Measurements from ENCODE around the gene PACS2.
"Not testable (repeated sequence)": the region's sequence is repeated elsewhere in the genome, so short reads cannot be mapped to it uniquely, and the experiment has no call there.

The PACS2 gene

GRCh38 chr14:105329411-105330150 lies 15.0 kb downstream of the PACS2 start:
- no peaks in the 10 kb centered on the region for H3K9me3 Mint-ChIP-seq
- no peak overlapping the region for H3K4me3 Mint-ChIP-seq
- H3K27ac Mint-ChIP-seq: no peak overlapping the region
- H3K27me3 Mint-ChIP-seq: no peaks in the 10 kb centered on the region
- peaks cover 18% of the 10 kb centered on the region for H3K4me1 Mint-ChIP-seq (ENCODE audit: low read depth)
- H3K36me3 Mint-ChIP-seq (ENCODE audit: low read depth): no peaks in the 10 kb centered on the region

- H3K4me1 Mint-ChIP-seq (ENCODE audit: low read depth): peaks cover 18% of the 10 kb centered on the region
- no peaks in the 10 kb centered on the region for H3K27me3 Mint-ChIP-seq
- H3K36me3 Mint-ChIP-seq (ENCODE audit: low read depth): no peaks in the 10 kb centered on the region
- no peak overlapping the region for H3K4me3 Mint-ChIP-seq
- no peaks in the 10 kb centered on the region for H3K9me3 Mint-ChIP-seq
- no peak overlapping the region for H3K27ac Mint-ChIP-seq
These were observed 15.9 kb downstream of the PACS2 start for GRCh38 chr14:105330491-105330895.

GRCh38 chr14:105331575-105332349 lies 17.2 kb downstream of the PACS2 start:
- H3K27ac Mint-ChIP-seq: peak overlapping the region; percentile 0

GRCh38 chr14:105332350-105332874 lies 17.9 kb downstream of the PACS2 start:
- Mint-ChIP-seq H3K27ac (no peak overlapping the region), H3K27me3 (no peaks in the 10 kb centered on the region), H3K9me3 (no peaks in the 10 kb centered on the region), H3K36me3 (ENCODE audit: low read depth) (no peaks in the 10 kb centered on the region), H3K4me3 (no peak overlapping the region), H3K4me1 (ENCODE audit: low read depth) (peaks cover 18% of the 10 kb centered on the region)

More at GRCh38 chr14:105331575-105332349, 17.2 kb downstream of the PACS2 start:
- Mint-ChIP-seq H3K27me3 (no peaks in the 10 kb centered on the region), H3K36me3 (ENCODE audit: low read depth) (no peaks in the 10 kb centered on the region), H3K4me1 (ENCODE audit: low read depth) (peaks cover 18% of the 10 kb centered on the region), H3K4me3 (no peak overlapping the region), H3K9me3 (no peaks in the 10 kb centered on the region)

- H3K27me3 Mint-ChIP-seq: no peaks in the 10 kb centered on the region
- no peaks in the 10 kb centered on the region for H3K9me3 Mint-ChIP-seq
- peaks cover 18% of the 10 kb centered on the region for H3K4me1 Mint-ChIP-seq (ENCODE audit: low read depth)
- no peak overlapping the region for H3K4me3 Mint-ChIP-seq
- H3K36me3 Mint-ChIP-seq (ENCODE audit: low read depth): no peaks in the 10 kb centered on the region
- H3K27ac Mint-ChIP-seq: no peak overlapping the region
These were observed 18.5 kb downstream of the PACS2 start for GRCh38 chr14:105333020-105333490.

GRCh38 chr14:105333613-105334364 lies 19.2 kb downstream of the PACS2 start:
- no peak overlapping the region for H3K27ac Mint-ChIP-seq
- peaks cover 14% of the 10 kb centered on the region for H3K4me1 Mint-ChIP-seq (ENCODE audit: low read depth)
- H3K4me3 Mint-ChIP-seq: no peak overlapping the region
- no peaks in the 10 kb centered on the region for H3K9me3 Mint-ChIP-seq
- no peaks in the 10 kb centered on the region for H3K27me3 Mint-ChIP-seq
- no peaks in the 10 kb centered on the region for H3K36me3 Mint-ChIP-seq (ENCODE audit: low read depth)

- Mint-ChIP-seq H3K27ac (no peak overlapping the region), H3K27me3 (no peaks in the 10 kb centered on the region), H3K4me1 (ENCODE audit: low read depth) (peaks cover 14% of the 10 kb centered on the region), H3K36me3 (ENCODE audit: low read depth) (no peaks in the 10 kb centered on the region), H3K9me3 (no peaks in the 10 kb centered on the region), H3K4me3 (no peak overlapping the region)
These were observed 20.1 kb downstream of the PACS2 start for GRCh38 chr14:105334383-105335230.

- H3K27ac Mint-ChIP-seq; H3K4me3 Mint-ChIP-seq; H3K9me3 Mint-ChIP-seq; H3K36me3 Mint-ChIP-seq (ENCODE audit: low read depth); H3K27me3 Mint-ChIP-seq: not testable (repeated sequence)
- H3K4me1 Mint-ChIP-seq (ENCODE audit: low read depth): peaks cover 14% of the 10 kb centered on the region
These were observed 20.6 kb downstream of the PACS2 start for GRCh38 chr14:105335231-105335542.

GRCh38 chr14:105335735-105336476 lies 21.4 kb downstream of the PACS2 start:
- H3K4me1 Mint-ChIP-seq (ENCODE audit: low read depth): peaks cover 13% of the 10 kb centered on the region
- H3K36me3 Mint-ChIP-seq (ENCODE audit: low read depth): no peaks in the 10 kb centered on the region
- no peaks in the 10 kb centered on the region for H3K27me3 Mint-ChIP-seq
- H3K9me3 Mint-ChIP-seq: no peaks in the 10 kb centered on the region
- no peak overlapping the region for H3K4me3 Mint-ChIP-seq
- H3K27ac Mint-ChIP-seq: no peak overlapping the region

- Mint-ChIP-seq H3K9me3 (no peaks in the 10 kb centered on the region), H3K4me3 (no peak overlapping the region), H3K4me1 (ENCODE audit: low read depth) (peaks cover 13% of the 10 kb centered on the region), H3K27me3 (no peaks in the 10 kb centered on the region), H3K36me3 (ENCODE audit: low read depth) (no peaks in the 10 kb centered on the region), H3K27ac (no peak overlapping the region)
These were observed 22.1 kb downstream of the PACS2 start for GRCh38 chr14:105336477-105337287.

- Mint-ChIP-seq H3K36me3 (ENCODE audit: low read depth) (no peaks in the 10 kb centered on the region), H3K9me3 (no peaks in the 10 kb centered on the region), H3K4me1 (ENCODE audit: low read depth) (peaks cover 8% of the 10 kb centered on the region), H3K27ac (no peak overlapping the region), H3K27me3 (no peaks in the 10 kb centered on the region), H3K4me3 (no peak overlapping the region)
These were observed 22.9 kb downstream of the PACS2 start for GRCh38 chr14:105337433-105337832.

GRCh38 chr14:105337966-105338741 lies 23.6 kb downstream of the PACS2 start:
- Mint-ChIP-seq H3K27ac (no peak overlapping the region), H3K4me3 (no peak overlapping the region), H3K9me3 (no peaks in the 10 kb centered on the region), H3K4me1 (ENCODE audit: low read depth) (peaks cover 8% of the 10 kb centered on the region), H3K36me3 (ENCODE audit: low read depth) (no peaks in the 10 kb centered on the region), H3K27me3 (no peaks in the 10 kb centered on the region)
